ENCODE measurements around the gene WDCP. TPM values are rescaled to one million over a fixed set of nuclear protein-coding genes. Genes with fewer than 3 reads are reported as not detected.

WDCP gene
- total and polyA plus RNA-seq, 10 of the 15 experiments (the other 5 are each of a cell fraction or from before 2014, with no cell fraction given) = 5.5 to 21.3 (median 13.2) TPM

DNA sequence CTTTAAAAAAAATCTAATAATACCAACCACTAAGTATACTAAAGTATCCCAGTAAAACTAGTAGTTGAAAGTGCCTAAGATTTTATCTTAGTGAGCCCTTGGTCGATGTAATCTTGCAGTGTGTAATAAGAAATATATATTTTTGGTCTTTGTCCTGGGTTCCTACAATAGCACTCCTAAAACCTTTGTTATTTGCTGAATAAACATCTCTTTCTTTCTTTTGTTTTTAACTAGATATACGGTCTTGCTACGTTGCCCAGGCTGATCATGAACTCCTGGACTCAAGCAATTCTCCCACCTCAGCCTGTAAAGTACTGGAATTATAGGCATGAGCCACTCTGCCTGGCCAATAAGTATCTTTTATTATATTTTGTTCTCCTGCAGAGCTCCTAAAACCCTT, 39.8 kb upstream of the WDCP start (continued):
- TF ChIP-seq JUNB (IDR thresholded peaks at IDR 0.05) = no peak
- TF ChIP-seq ZNF622 (IDR thresholded peaks at IDR 0.05) = no peak
- TF ChIP-seq CHD1 (IDR thresholded peaks at IDR 0.05; ENCODE audit: low read depth, low read length) = no peak

DNA sequence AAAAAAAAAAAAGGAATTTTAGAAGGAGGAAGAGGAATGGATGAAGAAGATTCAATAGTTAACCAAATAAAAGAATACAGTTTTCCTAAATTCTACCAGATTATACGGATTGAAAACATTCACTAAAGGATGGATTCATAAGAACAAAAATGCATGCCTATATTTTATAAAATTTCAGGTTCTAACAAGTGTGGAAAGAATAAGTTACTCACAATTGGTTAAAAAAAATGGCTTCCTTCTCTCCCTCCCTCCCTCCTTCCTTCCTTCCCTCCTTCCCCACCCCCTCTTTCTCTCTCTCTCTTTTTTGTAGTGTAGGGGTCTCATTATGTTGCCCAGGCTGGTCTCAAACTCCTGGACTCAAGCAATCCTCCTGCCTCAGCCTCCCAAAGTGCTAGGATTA, 39.0 kb upstream of the WDCP start:
- no peak overlapping the region for H2AFZ ChIP-seq (ENCODE audit: control insufficient read depth, low read depth, low read length)
- intact Hi-C loops (cut with micrococcal nuclease; ENCODE audit: unreplicated experiment) (no loop called here), in situ Hi-C loops (cut with MboI) (loop anchor here (5.0 kb wide), 1 partner anchor 259 kb away; no protein-coding TSS in a partner anchor)
- H4K20me1 ChIP-seq (ENCODE audit: control insufficient read depth, insufficient read depth) = no peaks in the 10 kb centered on the region
- H3K4me2 ChIP-seq (ENCODE audit: control insufficient read depth, insufficient read depth) = no peak overlapping the region
- H3K27me3 ChIP-seq (replicated peaks in 1 of 2; ENCODE audit: control insufficient read depth in 2 of 2, insufficient read depth in 2 of 2, low read length in 1 of 2) = no peaks in the 10 kb centered on the region
- no TSS peak for BruUV-seq (replicated peaks)
- H3K9me3 ChIP-seq (replicated peaks; ENCODE audit: control insufficient read depth, insufficient read depth, low read length) = no peaks in the 10 kb centered on the region
- POLR2A ChIA-PET = no interaction called here
- H3K36me3 ChIP-seq (ENCODE audit: control insufficient read depth in 2 of 2, insufficient read depth in 2 of 2, low read length in 1 of 2) = no peaks in the 10 kb centered on the region; a peak in 2 of 4 replicates
- H3K9ac ChIP-seq (ENCODE audit: control insufficient read depth, insufficient read depth, low read length) = no peak overlapping the region
- no peak for DNase-seq (ENCODE audit: low read depth, low spot score)
- no peak overlapping the region for H3K27ac ChIP-seq (ENCODE audit: control insufficient read depth, insufficient read depth)
- H3K4me3 ChIP-seq = no peak overlapping the region
- no peak for ATAC-seq
- 36% methylated on average over 1 of the region's 1 CpG for WGBS (ENCODE audit: insufficient coverage, insufficient replicate concordance, low lambda C conversion rate, missing lambda C conversion rate)
- SMC1A ChIA-PET (ENCODE audit: uncharacterized antibody, unreplicated experiment) = no interaction called here
- H3K79me2 ChIP-seq (ENCODE audit: control insufficient read depth, insufficient read depth, low read length) = no peaks in the 10 kb centered on the region
- CTCF ChIA-PET = interaction anchor here (0.7 to 3.5 kb wide), 3 partner anchors 25 to 160 kb away, joined by 4 to 65 read pairs (median 8); partner anchors contain the start of gene ATAD2B
- FAIRE-seq = no peak
- RAD21 ChIA-PET (ENCODE audit: unreplicated experiment) = interaction anchor here (0.6 kb wide), 1 partner anchor 286 kb away, joined by 3 read pairs; no protein-coding TSS in a partner anchor
- peaks cover 12% of the 10 kb centered on the region for H3K4me1 ChIP-seq (ENCODE audit: control insufficient read depth, insufficient read depth, low read length)
- TF ChIP-seq, protein P1, sequence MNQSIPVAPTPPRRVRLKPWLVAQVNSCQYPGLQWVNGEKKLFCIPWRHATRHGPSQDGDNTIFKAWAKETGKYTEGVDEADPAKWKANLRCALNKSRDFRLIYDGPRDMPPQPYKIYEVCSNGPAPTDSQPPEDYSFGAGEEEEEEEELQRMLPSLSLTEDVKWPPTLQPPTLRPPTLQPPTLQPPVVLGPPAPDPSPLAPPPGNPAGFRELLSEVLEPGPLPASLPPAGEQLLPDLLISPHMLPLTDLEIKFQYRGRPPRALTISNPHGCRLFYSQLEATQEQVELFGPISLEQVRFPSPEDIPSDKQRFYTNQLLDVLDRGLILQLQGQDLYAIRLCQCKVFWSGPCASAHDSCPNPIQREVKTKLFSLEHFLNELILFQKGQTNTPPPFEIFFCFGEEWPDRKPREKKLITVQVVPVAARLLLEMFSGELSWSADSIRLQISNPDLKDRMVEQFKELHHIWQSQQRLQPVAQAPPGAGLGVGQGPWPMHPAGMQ (IDR thresholded peaks at IDR 0.05; ENCODE audit: borderline replicate concordance) = no peak
- TF ChIP-seq SUZ12 (IDR thresholded peaks at IDR 0.05; ENCODE audit: unreplicated experiment) (no peak), POLR2A (IDR thresholded peaks at IDR 0.05; ENCODE audit: low read depth, low read length) (no peak), CREM (IDR thresholded peaks at IDR 0.05; ENCODE audit: low read depth) (no peak), NRF1 (conservative IDR thresholded peaks at IDR 0.05; ENCODE audit: low read depth, low read length) (no peak), DPF2 (IDR thresholded peaks at IDR 0.05) (no peak), IKZF1 (conservative IDR thresholded peaks at IDR 0.05) (no peak), BRCA1 (IDR thresholded peaks at IDR 0.05; ENCODE audit: low read depth, low read length) (no peak), RUNX3 (IDR thresholded peaks at IDR 0.05; ENCODE audit: low read length) (no peak)
- TF ChIP-seq, protein P2, sequence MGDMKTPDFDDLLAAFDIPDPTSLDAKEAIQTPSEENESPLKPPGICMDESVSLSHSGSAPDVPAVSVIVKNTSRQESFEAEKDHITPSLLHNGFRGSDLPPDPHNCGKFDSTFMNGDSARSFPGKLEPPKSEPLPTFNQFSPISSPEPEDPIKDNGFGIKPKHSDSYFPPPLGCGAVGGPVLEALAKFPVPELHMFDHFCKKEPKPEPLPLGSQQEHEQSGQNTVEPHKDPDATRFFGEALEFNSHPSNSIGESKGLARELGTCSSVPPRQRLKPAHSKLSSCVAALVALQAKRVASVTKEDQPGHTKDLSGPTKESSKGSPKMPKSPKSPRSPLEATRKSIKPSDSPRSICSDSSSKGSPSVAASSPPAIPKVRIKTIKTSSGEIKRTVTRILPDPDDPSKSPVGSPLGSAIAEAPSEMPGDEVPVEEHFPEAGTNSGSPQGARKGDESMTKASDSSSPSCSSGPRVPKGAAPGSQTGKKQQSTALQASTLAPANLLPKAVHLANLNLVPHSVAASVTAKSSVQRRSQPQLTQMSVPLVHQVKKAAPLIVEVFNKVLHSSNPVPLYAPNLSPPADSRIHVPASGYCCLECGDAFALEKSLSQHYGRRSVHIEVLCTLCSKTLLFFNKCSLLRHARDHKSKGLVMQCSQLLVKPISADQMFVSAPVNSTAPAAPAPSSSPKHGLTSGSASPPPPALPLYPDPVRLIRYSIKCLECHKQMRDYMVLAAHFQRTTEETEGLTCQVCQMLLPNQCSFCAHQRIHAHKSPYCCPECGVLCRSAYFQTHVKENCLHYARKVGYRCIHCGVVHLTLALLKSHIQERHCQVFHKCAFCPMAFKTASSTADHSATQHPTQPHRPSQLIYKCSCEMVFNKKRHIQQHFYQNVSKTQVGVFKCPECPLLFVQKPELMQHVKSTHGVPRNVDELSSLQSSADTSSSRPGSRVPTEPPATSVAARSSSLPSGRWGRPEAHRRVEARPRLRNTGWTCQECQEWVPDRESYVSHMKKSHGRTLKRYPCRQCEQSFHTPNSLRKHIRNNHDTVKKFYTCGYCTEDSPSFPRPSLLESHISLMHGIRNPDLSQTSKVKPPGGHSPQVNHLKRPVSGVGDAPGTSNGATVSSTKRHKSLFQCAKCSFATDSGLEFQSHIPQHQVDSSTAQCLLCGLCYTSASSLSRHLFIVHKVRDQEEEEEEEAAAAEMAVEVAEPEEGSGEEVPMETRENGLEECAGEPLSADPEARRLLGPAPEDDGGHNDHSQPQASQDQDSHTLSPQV (IDR thresholded peaks at IDR 0.05) = no peak
- TF ChIP-seq, protein P3, sequence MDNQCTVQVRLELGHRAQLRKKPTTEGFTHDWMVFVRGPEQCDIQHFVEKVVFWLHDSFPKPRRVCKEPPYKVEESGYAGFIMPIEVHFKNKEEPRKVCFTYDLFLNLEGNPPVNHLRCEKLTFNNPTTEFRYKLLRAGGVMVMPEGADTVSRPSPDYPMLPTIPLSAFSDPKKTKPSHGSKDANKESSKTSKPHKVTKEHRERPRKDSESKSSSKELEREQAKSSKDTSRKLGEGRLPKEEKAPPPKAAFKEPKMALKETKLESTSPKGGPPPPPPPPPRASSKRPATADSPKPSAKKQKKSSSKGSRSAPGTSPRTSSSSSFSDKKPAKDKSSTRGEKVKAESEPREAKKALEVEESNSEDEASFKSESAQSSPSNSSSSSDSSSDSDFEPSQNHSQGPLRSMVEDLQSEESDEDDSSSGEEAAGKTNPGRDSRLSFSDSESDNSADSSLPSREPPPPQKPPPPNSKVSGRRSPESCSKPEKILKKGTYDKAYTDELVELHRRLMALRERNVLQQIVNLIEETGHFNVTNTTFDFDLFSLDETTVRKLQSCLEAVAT (IDR thresholded peaks at IDR 0.05) = no peak
- TF ChIP-seq, protein P4, sequence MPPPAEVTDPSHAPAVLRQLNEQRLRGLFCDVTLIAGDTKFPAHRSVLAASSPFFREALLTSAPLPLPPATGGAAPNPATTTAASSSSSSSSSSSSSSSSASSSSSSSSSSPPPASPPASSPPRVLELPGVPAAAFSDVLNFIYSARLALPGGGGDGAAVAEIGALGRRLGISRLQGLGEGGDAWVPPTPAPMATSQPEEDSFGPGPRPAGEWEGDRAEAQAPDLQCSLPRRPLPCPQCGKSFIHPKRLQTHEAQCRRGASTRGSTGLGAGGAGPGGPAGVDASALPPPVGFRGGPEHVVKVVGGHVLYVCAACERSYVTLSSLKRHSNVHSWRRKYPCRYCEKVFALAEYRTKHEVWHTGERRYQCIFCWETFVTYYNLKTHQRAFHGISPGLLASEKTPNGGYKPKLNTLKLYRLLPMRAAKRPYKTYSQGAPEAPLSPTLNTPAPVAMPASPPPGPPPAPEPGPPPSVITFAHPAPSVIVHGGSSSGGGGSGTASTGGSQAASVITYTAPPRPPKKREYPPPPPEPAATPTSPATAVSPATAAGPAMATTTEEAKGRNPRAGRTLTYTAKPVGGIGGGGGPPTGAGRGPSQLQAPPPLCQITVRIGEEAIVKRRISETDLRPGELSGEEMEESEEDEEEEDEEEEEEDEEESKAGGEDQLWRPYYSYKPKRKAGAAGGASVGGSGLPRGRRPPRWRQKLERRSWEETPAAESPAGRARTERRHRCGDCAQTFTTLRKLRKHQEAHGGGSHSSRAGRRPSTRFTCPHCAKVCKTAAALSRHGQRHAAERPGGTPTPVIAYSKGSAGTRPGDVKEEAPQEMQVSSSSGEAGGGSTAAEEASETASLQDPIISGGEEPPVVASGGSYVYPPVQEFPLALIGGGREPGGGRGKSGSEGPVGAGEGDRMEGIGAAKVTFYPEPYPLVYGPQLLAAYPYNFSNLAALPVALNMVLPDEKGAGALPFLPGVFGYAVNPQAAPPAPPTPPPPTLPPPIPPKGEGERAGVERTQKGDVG (CRISPR knock-in tag; IDR thresholded peaks at IDR 0.05) = no peak

Measured in GM12878 (cell line).